Stimulated activated CD8-positive, alpha-beta memory T cell treated with anti-CD3 and anti-CD28 coated beads, Interleukin-7, amount 100 ng/mL, for 24 hours (primary cell): ENCODE data around the gene CBFA2T2.

ENCODE experiments used
- DNase-seq: peaks from one replicate; pipeline ENCODE4 v3.0.0-alpha.2; 2020; ENCODE audit warnings: low read depth

CBFA2T2 gene

GRCh38 chr20:33651562-33652048 is 161.7 kb downstream of the CBFA2T2 start:
- DNase-seq = no peak

- DNase-seq = no peak
These were observed 163.5 kb downstream of the CBFA2T2 start for GRCh38 chr20:33653218-33653899.

DNA sequence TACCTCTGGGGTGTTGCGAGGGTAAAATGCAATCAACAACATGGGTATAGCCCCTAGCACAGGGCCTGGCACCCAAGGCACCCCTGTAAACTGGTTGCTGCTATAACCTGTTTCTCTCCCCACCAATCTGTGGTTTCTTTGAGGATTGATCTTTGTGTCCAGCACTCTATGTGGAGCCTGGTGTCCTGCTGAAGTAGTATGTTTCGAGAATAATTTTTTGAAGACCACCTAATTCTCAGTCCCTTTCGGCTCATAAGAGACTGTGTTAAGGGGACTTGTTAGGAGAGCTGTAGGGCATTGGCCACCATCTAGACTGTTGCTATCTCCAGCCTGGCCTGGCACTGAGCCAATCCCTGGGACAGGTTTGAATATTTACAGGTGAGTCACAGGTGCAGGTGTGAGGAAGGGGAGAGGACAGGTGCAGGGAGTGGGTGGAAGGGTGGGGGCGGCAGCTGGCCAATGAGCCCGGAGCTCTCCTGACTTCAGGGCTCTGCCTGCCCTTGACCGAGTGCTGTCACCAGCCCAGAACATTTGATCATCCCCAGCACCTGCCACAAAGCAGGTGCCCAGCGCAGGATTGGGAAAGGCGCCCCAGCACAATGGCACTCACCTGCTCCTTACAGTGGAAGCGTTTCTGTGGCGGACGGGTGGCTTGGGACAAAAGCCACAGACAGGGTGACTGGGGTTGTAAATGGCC is 164.2 kb downstream of the CBFA2T2 start:
- DNase-seq = no peak

DNA sequence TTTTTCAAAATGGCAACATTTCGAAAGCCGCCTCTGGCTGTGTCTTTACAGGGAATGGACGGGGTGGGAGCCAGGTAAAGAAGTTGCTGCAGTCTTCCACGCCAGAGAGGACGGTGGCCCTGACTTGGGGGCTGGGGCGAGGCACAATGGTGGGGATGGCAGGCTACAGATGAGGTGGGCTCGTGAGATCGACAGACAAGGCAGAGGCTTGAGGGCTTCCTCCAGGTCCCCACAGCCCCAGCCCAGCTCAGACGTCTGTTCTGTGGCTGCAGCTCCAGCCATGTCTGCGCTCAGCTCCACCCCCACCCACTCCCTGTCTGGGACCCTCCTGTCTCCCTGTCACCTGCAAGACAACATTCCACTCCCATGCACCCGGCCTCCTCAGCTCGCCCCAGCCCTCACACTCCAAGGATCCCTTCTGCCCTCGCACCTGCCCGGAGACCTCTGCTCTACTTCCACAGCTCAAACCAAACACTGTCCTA is 164.8 kb downstream of the CBFA2T2 start:
- no peak for DNase-seq

DNA sequence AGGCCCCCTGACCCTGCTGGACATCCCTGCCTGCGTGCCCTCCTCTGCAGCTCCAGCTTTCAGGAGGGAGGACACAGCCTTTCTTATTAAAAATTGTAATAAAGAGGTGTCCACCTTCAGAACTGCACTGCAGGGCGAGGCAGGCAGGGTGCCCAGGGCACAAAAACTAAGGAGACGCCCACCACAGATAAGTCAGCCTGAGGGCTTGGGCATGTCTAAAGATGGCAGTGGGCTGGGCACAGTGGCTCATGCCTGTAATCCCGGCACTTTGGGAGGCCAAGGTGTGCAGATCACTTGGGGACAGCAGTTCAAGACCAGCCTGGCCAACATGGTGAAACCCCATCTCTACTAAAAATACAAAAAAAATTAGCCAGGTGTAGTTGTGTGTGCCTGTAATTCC is 165.3 kb downstream of the CBFA2T2 start:
- no peak for DNase-seq

GRCh38 chr20:33656010-33656782 is 166.3 kb downstream of the CBFA2T2 start:
- no peak for DNase-seq

DNA sequence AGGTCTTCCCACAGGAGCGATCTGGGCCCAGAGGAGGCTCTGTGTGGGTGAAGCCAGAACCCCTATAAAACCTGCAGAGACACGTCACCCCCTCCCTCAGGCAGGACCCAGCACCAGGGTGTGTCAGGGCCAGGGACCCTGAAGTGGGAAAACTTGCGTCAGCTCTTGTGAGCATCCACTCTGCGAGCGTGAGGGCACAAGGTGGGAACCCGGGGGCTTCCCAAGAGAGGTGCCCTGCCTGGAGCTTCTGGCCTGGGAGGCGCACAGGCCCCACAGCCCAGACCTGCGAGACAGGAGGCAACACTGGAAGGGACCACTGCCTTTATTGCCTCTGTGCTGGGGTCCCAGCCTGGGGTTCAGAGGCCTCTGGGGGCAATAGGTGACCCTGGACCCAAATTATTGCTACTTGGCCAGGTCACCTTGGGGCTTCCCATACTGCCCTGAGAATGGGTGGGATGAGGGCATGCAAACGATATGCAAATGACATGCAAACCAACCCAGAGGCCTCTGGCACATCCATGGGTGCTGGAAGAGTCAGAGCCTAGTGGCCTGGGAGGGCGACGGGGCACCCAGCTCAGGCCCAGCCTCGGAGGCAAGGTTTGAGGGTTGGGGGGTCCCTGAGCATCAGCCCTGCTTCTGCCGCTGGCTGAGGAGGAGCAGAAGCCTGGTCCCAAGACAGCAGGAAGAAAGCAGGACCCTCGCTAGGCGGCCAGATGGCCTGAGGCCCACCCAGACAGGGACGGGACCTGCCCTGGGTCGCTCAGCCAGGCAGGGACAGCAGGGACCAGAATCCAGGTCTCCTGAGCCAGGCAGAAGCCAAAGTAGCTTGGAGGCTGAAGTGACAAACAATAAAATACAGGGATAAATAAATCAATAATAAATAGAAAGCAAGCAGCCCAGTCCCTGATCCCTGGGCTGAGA is 167.1 kb downstream of the CBFA2T2 start:
- no peak for DNase-seq

- no peak for DNase-seq
These were observed 167.8 kb downstream of the CBFA2T2 start for GRCh38 chr20:33657704-33658095.

DNA sequence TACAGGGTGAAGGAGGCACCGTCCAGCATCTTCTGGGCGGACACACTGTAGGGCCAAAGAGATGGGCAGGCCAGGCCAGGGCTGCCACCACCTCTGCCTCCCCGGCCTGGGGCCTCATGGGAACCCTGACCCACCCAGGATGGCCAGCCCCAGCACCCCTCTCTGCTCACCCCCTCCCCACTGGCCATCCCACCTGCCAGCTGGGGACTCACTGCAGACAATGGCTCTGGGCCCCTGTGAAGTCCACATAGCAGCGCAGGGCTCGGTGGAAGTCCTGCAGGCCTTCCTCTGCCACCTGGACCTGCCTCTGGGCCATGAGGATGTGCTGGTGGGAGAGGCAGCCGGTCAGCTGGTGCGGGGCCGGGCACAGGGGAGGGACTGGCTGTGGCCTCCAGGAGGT is 168.6 kb downstream of the CBFA2T2 start:
- no peak for DNase-seq

- DNase-seq = no peak
These were observed 169.0 kb downstream of the CBFA2T2 start for GRCh38 chr20:33658929-33659328.

GRCh38 chr20:33659341-33660034 is 169.6 kb downstream of the CBFA2T2 start:
- no peak for DNase-seq

- DNase-seq = no peak
These were observed 170.3 kb downstream of the CBFA2T2 start for GRCh38 chr20:33660035-33660684.

DNA sequence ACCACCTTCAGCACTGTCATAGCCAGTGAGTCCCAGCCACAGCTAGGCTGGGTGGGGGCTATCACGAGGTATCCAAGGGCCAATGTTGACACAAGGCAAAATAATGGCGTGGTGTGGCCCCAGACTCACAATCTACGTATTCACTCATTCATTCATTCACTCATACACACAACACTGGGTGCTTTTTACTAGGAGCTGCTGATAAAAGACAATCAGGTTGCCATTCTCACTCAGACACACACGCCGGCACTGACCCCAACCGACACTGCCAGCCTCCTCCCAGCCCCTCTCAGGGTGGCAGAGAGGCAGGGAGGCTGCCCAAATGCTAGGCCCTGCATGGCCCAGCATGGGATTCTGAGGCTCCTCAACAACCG is 170.8 kb downstream of the CBFA2T2 start:
- no peak for DNase-seq

DNA sequence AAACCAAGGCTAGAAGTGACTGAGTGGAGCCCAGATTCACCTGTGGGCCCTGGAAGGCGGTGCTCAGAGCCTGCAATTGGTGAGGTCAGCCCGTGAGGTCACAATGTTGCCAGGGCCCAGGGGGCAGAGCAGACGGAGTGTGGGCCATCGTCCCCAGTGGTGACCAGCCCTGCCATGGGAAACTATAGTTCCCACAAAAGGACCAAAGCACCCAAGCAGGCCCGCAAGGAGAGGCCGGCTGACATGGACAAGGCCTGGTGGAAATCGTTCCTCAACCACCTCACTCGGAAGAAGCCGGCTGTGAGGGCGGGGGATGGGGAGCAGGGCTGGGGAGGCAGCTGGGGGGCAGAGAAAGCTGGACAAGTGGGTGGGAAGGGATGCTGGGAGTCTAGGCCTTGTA is 172.3 kb downstream of the CBFA2T2 start, which contains the start of gene C20orf144:
C20orf144 (plus strand) TSS at position 156 of the 400 bp plus-strand sequence; CDS start at position 175, 19 bp downstream.
- no peak for DNase-seq

DNA sequence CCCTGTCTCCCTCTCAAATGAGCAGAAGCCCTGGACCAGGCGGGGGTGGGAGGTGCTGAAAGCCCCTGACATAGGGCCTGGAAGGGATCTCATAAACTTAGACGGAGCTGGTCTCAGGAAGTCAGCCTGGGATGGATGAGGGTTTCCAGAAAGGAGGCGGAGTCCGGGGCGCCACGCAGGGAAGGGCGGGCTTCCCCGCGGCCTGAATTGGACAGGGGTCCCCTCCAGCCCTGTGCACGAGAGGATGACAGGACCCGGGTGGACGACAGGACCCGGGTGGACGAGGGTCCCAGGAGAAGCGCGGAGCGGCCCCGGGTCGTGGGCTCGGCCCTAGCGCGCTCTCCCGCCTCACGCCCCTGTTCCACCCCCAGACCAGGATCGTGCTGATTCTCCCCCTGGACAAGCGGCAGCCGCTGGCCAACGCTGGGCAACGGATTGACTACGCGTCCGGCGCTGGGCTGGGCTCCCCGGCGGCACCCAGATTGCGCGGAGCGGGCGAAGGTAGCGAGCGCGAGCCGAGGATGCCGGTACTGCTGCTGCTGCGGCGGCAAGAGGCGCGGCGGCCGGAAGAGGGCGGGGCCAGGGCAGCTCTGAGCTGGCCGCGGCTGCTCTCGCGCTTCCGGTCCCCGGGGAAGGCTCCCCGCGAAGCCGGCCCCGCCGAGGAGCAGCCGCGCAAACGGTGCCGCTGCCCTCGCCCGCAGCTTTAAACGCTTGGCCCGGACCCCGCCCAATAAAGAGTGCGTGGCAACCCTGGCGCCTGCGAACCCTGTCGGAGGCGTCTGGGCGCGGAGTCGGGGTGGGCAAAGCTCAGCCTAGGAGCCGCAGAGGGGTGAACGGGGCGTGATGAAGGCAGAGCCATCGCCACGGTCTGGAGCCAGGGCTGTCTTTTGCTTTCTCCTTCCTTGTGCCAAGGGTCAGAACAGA is 173.5 kb downstream of the CBFA2T2 start:
- peak; percentile 61 for DNase-seq

DNA sequence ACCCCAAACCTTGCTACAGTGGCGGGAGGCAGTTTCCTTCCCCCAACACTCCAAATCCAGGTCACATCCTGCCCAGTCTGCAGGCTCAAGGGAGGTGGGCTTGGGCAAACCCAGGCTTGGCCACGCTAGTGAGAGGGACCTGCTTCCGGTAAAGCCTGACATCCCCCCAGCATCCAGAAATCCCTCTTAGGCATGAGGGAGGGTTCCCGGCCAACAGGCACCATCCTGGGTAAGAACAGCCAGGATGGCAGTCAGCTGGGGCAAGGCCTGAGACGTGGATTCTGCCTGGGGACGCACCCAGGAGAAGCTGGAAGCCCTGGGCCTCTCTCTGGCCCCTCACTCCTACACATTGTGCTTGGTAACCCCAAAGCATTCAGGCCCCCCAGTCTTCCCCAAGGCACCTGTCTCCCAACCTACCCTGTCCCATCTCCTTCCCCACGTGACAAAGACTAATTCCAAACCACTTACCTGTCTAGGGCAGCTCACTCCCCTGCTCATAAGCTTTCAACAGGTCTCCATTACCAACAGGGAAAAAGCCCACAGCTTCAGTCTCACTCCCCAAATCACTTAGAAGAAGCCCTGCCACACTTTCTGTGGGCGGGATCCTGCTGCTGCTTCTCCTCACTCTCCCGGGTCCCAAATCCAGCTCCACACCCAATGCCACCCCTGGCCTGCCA is 174.3 kb downstream of the CBFA2T2 start:
- DNase-seq = no peak

GRCh38 chr20:33664762-33665144 is 174.9 kb downstream of the CBFA2T2 start:
- DNase-seq = no peak
